Ascending aorta (tissue), 2 donors: ENCODE results near the gene RAD51B. TPM values are rescaled to one million over a fixed set of nuclear protein-coding genes. Genes with fewer than 3 reads are reported as not detected.

Source experiments
- DNase-seq, 2 donors: peaks; one replicate each; pipeline ENCODE4 v3.0.0-alpha.2; 2019; ENCODE audit warnings: low spot score in 2 of 2
- H3K27ac ChIP-seq, 2 donors: fragments of 200-600 bp; sonication (generic); one replicate each; pipeline ENCODE4 v1.5.1; 2016 to 2017; ENCODE audit warnings: mild to moderate bottlenecking in 1 of 2
- H3K27me3 ChIP-seq: fragments of 200-600 bp; sonication (generic); one replicate; pipeline ENCODE4 v1.5.1; 2017
- H3K36me3 ChIP-seq, 2 donors: fragments of 200-600 bp; sonication (generic); one replicate each; pipeline ENCODE4 v1.5.1; 2016
- H3K4me1 ChIP-seq, 2 donors: fragments of 200-600 bp; sonication (generic); one replicate each; pipeline ENCODE4 v1.5.1; 2016 to 2017; ENCODE audit warnings: mild to moderate bottlenecking in 1 of 2
- H3K4me3 ChIP-seq, 2 donors: fragments of 200-600 bp; sonication (generic); one replicate each; pipeline ENCODE4 v1.5.1; 2016 to 2017; ENCODE audit warnings: mild to moderate bottlenecking in 1 of 2
- H3K9me3 ChIP-seq, 2 donors: fragments of 200-600 bp; sonication (generic); one replicate each; pipeline ENCODE4 v1.5.1; 2016
- CTCF ChIP-seq, 3 experiments: fragments of 200-600 bp in 2 of 3; fragments of 450-650 bp in 1 of 3; sonication (generic) in 2 of 3; IDR thresholded peaks; one replicate each; pipeline ENCODE4 v1.5.1; 2016 to 2019; ENCODE audit warnings: antibody characterized with exemption in 3 of 3, mild to moderate bottlenecking in 1 of 3, moderate library complexity in 1 of 3
- intact Hi-C: fragments of 100-400 bp; cut with DNase I; formaldehyde crosslinking; loops from one replicate; pipeline ENCODE4 v1.15.1; 2023
- total RNA-seq: library from RNA; depleted of rRNA; stranded (reverse); fragments of >200 nt; gene quantifications from one replicate; pipeline ENCODE4 v1.1.0, GENCODE V29; 2016

The RAD51B gene
- total RNA-seq, 1 donor from 2014 or later: not detected

GRCh38 chr14:68606176-68606575 lies 786.6 kb downstream of the RAD51B start:
- Histone ChIP-seq H3K27ac (no peak overlapping the region), H3K36me3 (no peaks in the 10 kb centered on the region), H3K27me3 (no peaks in the 10 kb centered on the region), H3K9me3 (no peaks in the 10 kb centered on the region), H3K4me1 (no peaks in the 10 kb centered on the region), H3K4me3 (no peak overlapping the region)
- DNase-seq: no peak
- TF ChIP-seq CTCF (IDR thresholded peaks at IDR 0.05): no peak
- intact Hi-C loops: no loop called here

GRCh38 chr14:68606644-68607043 lies 787.1 kb downstream of the RAD51B start:
- H3K27ac ChIP-seq: no peak overlapping the region
- intact Hi-C loops: no loop called here
- H3K4me1 ChIP-seq: no peaks in the 10 kb centered on the region
- H3K4me3 ChIP-seq: no peak overlapping the region
- TF ChIP-seq CTCF (IDR thresholded peaks at IDR 0.05): no peak
- H3K27me3 ChIP-seq: no peaks in the 10 kb centered on the region
- DNase-seq: no peak
- no peaks in the 10 kb centered on the region for H3K9me3 ChIP-seq
- no peaks in the 10 kb centered on the region for H3K36me3 ChIP-seq

GRCh38 chr14:68607081-68607866 lies 787.7 kb downstream of the RAD51B start:
- intact Hi-C loops: no loop called here
- H3K4me1 ChIP-seq: no peaks in the 10 kb centered on the region
- H3K27ac ChIP-seq: peak overlapping the region; percentile 42 to 52
- no peak for TF ChIP-seq CTCF (IDR thresholded peaks at IDR 0.05)
- no peaks in the 10 kb centered on the region for H3K36me3 ChIP-seq
- DNase-seq: no peak
- H3K27me3 ChIP-seq: no peaks in the 10 kb centered on the region
- no peaks in the 10 kb centered on the region for H3K9me3 ChIP-seq
- H3K4me3 ChIP-seq: no peak overlapping the region

- H3K27ac ChIP-seq: peak overlapping the region; percentile 42 to 52
- no peak for DNase-seq
- H3K4me3 ChIP-seq: no peak overlapping the region
- TF ChIP-seq CTCF (IDR thresholded peaks at IDR 0.05): no peak
- no peaks in the 10 kb centered on the region for H3K4me1 ChIP-seq
- no peaks in the 10 kb centered on the region for H3K9me3 ChIP-seq
- no peaks in the 10 kb centered on the region for H3K36me3 ChIP-seq
- intact Hi-C loops: no loop called here
- no peaks in the 10 kb centered on the region for H3K27me3 ChIP-seq
Observed at GRCh38 chr14:68607867-68608573, 788.4 kb downstream of the RAD51B start.

GRCh38 chr14:68608574-68608962 lies 789.0 kb downstream of the RAD51B start:
- Histone ChIP-seq H3K27ac (no peak overlapping the region), H3K4me3 (no peak overlapping the region), H3K9me3 (no peaks in the 10 kb centered on the region), H3K27me3 (no peaks in the 10 kb centered on the region), H3K36me3 (no peaks in the 10 kb centered on the region), H3K4me1 (no peaks in the 10 kb centered on the region)
- TF ChIP-seq CTCF (IDR thresholded peaks at IDR 0.05): no peak
- intact Hi-C loops: no loop called here
- DNase-seq: no peak
